Right lobe of liver (tissue), 4 donors: ENCODE results near the gene CCDC158.

Source experiments
- CTCF ChIP-seq, 4 donors: fragments of 200-600 bp in 3 of 4; fragments of 450-650 bp in 1 of 4; IDR thresholded peaks; one replicate each; pipeline versions ENCODE4 v1.5.1 to v1.8.0; 2016 to 2022; ENCODE audit warnings: antibody characterized with exemption in 4 of 4, mild to moderate bottlenecking in 2 of 4
- POLR2A ChIP-seq: fragments of 450-650 bp; IDR thresholded peaks from one replicate; pipeline ENCODE4 v1.6.1; 2017; ENCODE audit warnings: antibody characterized with exemption, mild to moderate bottlenecking
- donor health status: DM: no; HTN: no; CAD: no.
- donor health status: DM: no; HTN: no; CAD: no.
- donor health status: DM: no; HTN: yes; CAD: no.

- peak; percentile 87 for TF ChIP-seq POLR2A
- TF ChIP-seq CTCF (IDR thresholded peaks at IDR 0.05), result peak in 1 of 4 donors; percentile 5
Observed at GRCh38 chr4:76305971-76306881, 114.7 kb downstream of the CCDC158 start, which contains the start of gene STBD1.
